ACHN (cell line): Measurements from ENCODE around the gene ADI1.

Source experiments
- DNase-seq: peaks from one replicate; pipeline ENCODE4 v3.0.0-alpha.2; 2015
- in situ Hi-C: cut with HindIII; loops from 2 replicates; pipeline ENCODE4 v1.10.0; 2017; ENCODE audit warnings: low sequenced_read_pairs, low pct_ligation_motif_present, low pct_unique_long_range_greater_than_20kb

The ADI1 gene

GRCh38 chr2:3519255-3520205, at the start of gene ADI1:
TSS of gene ADI1 (minus strand) at chr2:3519531. CDS start at chr2:3519487, 44 bp downstream.
- in situ Hi-C loops = no loop called here
- DNase-seq = peak; percentile 87

DNA sequence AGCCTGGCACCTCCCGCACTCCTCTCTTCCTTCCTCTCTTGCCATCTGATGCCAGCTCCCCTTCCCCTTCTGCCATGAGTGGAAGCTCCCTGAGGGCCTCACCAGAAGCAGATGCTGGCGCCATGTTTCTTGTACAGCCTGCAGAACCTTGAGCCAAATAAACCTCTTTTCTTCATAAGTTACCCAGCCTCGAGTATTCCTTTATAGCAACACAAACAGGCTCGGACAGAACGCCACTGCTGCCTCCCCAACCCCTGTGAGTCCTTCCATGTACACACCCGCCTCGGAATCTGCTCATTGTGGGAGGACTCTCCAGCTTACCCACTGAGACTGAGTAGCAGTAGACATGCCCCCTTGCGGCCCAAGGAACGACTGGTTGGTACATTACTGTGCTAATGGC, 47.5 kb upstream of the ADI1 start:
- in situ Hi-C loops = no loop called here
- no peak for DNase-seq

GRCh38 chr2:3565117-3565516, 45.8 kb upstream of the ADI1 start:
- in situ Hi-C loops = no loop called here
- DNase-seq = no peak

DNA sequence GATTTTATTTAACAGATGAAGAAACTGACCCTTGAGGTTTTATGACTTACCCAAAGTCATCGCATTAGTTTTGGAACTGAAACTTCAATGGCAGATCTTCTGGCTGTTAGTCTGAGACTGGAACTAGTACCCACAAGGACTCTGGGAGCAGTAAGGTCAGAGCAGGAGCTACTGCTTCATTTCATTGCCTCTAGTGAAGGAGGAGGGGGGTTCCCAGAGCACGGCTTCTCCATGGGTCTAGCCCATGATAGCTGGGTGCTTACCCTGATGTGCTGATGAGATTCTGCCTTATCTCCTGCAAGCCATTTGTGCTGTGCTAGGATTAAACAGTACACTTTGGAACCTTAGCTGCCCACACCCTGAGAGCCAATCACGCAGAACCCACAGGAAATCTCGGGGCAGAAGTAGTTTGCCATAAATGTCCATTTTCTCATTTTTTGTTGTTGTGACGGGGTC, 44.2 kb upstream of the ADI1 start:
- DNase-seq = no peak
- in situ Hi-C loops = no loop called here

DNA sequence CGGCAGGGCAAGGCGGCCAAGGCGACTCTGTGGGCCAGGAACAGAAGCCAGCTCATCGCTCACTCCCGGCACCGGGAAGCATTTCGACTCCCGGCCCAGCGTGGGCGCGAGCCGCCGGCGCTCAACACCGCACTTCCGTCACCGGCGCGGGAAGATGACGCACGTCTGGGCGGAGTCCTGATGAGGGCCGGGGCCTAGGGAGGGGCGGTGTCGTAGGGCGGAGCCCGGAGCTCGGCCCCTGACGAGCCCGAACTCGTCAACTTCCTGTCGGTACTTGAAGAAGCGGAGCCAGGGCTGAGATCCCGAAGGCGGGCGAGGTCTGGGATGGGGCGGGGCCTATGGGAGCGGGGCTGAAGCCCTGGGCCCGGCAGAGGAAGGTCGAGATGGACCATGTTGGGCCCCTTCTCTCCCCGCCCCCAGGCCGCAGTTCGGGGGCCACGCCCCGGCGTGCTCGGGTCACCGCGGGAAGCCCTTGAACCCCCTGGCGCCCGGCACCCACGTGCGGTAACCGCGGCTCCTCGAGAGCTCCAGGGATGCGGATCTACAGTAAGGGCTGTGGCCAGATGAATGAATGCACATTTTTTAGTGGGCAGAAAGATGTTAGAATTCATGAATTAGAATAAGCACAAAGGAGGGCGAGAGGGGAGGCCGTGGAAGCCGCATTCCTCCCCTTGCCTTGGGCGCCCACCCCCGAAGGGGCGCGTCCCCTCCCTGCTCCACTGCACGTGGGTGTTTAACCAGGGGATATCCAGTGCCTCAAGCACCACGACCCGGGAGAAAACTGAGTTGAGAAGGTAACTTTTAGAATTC, 39.1 kb upstream of the ADI1 start, which contains the start of gene RNASEH1:
TSS of gene RNASEH1 (minus strand) at position 129 of the 810 bp plus-strand sequence. CDS start at position 56, 73 bp downstream.
- in situ Hi-C loops = no loop called here
- DNase-seq = peak; percentile 99

GRCh38 chr2:3557639-3558204, 38.4 kb upstream of the ADI1 start:
- in situ Hi-C loops = no loop called here
- DNase-seq = no peak

DNA sequence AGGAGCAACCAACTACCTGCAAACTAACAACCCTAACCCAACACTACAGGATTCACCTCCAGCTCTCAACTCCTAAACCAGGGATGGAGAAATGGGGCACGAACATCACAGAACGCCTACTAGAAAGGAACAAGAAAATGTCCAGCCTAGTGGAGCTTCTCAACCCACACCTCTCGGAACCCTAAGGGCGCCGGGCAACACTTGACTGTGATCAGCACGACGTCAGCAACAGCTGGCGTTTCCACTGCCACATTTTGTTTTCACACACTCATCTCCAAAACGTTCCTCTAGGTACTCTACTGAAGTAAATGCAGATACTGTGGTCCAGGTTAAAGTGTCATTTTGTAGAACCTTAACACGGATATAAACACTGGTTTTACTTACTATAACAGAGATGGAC, 34.6 kb upstream of the ADI1 start:
- no peak for DNase-seq
- in situ Hi-C loops = no loop called here

DNA sequence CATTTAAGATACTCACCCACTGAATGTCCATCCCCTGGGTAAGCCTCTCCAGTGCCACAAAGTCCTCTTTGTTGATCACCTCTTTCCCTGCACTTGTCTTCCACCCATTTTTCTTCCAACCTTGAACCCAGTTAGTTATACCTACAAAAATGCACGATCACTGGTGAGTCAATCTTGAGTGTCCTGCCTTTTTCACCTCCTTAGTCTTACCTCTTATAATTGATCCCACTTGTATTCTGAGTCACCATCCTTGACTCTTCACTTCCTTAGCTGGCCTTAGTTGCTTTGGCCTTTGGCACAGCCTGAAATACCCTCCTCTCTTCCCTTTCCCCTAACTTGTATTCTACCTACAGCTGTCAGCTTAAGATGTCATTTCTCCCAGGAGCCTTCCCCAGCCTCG, 28.6 kb upstream of the ADI1 start:
- in situ Hi-C loops = no loop called here
- no peak for DNase-seq

- in situ Hi-C loops = no loop called here
- DNase-seq = no peak
Observed at GRCh38 chr2:3545788-3546478, 26.6 kb upstream of the ADI1 start.

- DNase-seq = no peak
- in situ Hi-C loops = no loop called here
Observed at GRCh38 chr2:3543023-3543683, 23.8 kb upstream of the ADI1 start.

DNA sequence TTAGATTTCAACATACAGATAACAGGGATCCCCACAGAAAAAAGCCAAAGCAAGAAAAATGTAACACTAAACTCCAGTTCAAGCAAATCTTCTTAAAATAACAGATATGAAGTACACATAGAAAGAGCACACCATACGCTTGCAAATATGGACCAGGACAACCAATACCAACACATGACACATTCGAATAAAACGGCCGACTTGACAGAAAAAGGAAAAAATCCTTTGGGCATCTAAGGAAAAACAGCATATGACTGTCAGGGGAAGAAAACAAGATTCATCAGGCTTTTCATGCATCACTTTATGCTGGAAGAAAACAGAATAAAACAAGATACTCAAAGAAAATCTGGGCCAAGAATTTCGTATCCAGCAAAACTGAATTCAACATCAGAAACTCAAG, 22.8 kb upstream of the ADI1 start:
- no peak for DNase-seq
- in situ Hi-C loops = no loop called here

DNA sequence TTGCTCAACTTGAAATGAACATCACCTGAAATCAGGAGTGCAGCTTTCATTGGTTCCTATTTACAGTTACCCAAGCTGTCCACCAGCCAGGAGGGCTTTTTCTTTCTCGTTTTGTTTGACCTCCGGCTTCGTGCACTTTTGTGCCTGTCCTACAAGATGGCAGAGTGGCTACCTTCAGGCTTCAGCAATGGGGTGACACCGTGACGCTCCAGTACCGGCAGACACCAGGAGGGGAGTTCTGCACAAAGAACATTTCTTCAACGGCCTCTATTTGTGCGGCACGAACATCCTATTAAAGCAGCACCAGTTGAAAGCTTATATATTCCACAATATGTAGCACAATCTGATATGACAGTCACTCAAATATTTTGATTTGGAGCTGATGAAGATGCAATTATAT, 20.5 kb upstream of the ADI1 start:
- no peak for DNase-seq
- in situ Hi-C loops = no loop called here

DNA sequence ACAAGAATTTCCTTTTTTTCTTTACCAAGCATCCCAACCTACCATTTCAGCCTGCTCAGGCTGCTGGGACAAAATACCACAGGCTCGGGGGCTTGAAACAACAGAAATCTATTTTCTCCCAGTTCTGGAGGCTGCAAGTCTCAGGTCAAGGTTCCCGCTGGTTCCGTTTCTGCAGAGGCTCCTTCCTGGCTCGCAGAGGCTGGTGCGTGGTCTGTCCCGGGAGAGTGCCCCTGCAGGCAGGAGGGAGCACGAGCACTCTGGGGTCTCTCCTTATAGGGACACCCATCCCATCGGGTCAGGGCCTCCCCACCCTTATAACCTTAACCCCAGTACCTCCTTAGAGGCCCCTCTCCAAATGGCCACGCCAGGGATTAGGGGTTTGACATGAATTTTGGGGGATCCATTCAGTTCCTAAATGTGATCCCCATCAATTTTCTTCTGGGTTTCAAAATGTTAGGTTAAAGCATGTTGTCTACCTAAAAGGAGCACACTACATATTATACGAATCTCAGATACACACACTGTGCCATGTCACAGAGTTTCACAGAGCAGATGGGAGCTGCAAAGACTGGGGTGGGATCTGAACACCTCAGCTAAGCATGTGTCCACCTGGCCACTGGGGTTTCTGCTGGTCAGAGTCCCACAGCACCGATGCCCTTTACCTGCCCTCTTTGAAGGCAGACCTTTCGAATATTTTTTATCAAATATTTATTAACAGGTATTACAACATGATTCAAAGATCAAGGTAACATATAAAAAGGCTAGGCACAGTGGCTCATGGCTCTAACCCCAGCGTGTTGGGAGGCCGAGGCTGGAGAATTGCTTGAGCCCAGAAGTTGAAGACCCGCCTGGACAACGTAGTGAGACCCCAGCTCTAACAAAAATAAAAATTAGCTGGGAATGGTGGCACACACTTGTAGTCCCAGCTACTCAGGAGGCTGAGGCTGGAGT, 17.6 kb upstream of the ADI1 start:
- in situ Hi-C loops = no loop called here
- peak; percentile 80 for DNase-seq

- in situ Hi-C loops = no loop called here
- DNase-seq = peak; percentile 78
Observed at GRCh38 chr2:3535794-3536681, 16.7 kb upstream of the ADI1 start.

DNA sequence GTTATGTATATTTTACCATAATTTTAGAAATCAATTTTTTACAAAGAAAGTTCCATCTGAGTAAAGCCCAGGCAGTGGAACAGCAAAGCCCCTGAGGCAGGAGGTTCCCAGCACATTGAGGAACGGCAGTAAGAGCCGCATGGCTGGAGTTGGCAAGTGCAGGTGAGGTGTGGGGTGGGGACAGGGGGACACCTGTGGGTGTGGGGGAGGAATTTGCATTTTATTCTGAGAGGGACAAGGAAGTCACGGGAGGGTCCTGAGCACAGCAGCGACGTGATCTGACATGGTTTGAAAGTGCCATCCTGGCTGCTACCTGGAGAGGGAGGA, 16.1 kb upstream of the ADI1 start:
- in situ Hi-C loops = no loop called here
- DNase-seq = no peak

DNA sequence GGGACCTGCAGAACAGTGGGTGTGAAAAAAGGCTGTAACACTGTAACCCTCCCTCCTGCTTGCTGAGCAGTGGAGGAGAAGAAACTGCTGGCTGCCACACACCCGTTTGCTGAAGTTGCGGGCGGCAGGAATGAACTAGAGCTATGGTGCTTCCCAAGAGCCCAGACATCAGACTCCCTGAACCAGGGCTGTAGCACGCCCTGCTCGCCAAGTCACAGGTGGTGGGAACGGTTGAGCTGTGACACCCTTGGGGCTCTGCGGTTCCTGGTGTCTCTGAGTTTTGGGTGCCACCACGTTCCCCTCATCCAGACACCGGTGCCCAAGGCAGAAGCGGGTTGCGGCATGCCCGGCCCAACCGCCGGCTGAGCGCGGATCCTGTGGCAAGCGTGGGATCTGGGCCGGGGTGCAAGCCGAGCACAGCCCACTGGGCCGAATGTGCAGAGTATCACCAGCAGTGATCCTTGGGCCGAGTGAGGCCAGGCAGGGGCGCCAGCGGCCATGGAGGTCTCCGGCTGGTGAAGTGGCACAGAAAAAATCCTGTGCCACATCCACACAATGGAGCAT, 15.0 kb upstream of the ADI1 start:
- in situ Hi-C loops = no loop called here
- no peak for DNase-seq
